DND-41 (cell line): ENCODE results near the gene PLXNC1.
A peak's percentile ranks its signal among the peaks of the same experiment; 100 is the strongest.

Source experiments
- ATAC-seq: fragments of 200-7000 bp; cut with Tn5 transposase; 3 replicates; pipeline ENCODE4 v1.9.1; 2021; ENCODE audit warnings: low read depth; ENCODE audit not compliant: insufficient read depth
- DNase-seq: peaks from one replicate; pipeline ENCODE4 v3.0.0-alpha.2; 2020
- H2AFZ ChIP-seq: 2 replicates; pipeline ENCODE4 v1.6.0; 2012; ENCODE audit warnings: low read depth, low read length
- H3K27ac ChIP-seq: 2 replicates; pipeline ENCODE4 v1.5.1; 2012; ENCODE audit warnings: low read length, inconsistent platforms
- H3K27me3 ChIP-seq: fragments of 200-600 bp; sonication (generic); 2 replicates; pipeline ENCODE4 v1.6.0; 2012; ENCODE audit warnings: low read length, mild to moderate bottlenecking, inconsistent platforms; ENCODE audit not compliant: insufficient read depth, poor library complexity
- H3K36me3 ChIP-seq: 2 replicates; pipeline ENCODE4 v1.5.1; 2012; ENCODE audit warnings: low read length, inconsistent platforms; ENCODE audit not compliant: insufficient read depth
- H3K4me1 ChIP-seq: 2 replicates; pipeline ENCODE4 v1.5.1; 2012; ENCODE audit warnings: mild to moderate bottlenecking, low read length; ENCODE audit not compliant: insufficient read depth
- H3K4me2 ChIP-seq: 2 replicates; pipeline ENCODE4 v1.6.0; 2012; ENCODE audit warnings: mild to moderate bottlenecking, moderate library complexity, low read length, inconsistent platforms; ENCODE audit not compliant: insufficient read depth
- H3K4me3 ChIP-seq, 2 experiments: fragments of 200-600 bp in 1 of 2; shearing (Covaris generic) in 1 of 2; 2 replicates each; pipeline ENCODE4 v1.5.1; 2012 to 2016; ENCODE audit warnings: inconsistent platforms in 2 of 2, low read length in 2 of 2, mild to moderate bottlenecking in 2 of 2, low read depth in 1 of 2, moderate library complexity in 1 of 2
- H3K79me2 ChIP-seq: 2 replicates; pipeline ENCODE4 v1.6.0; 2012; ENCODE audit warnings: low read length, inconsistent platforms; ENCODE audit not compliant: insufficient read depth
- H3K9ac ChIP-seq: 2 replicates; pipeline ENCODE4 v1.6.0; 2012; ENCODE audit warnings: low read depth, mild to moderate bottlenecking, inconsistent platforms, low read length, moderate library complexity
- H3K9me3 ChIP-seq: 2 replicates; pipeline ENCODE4 v1.5.1; 2012; ENCODE audit warnings: low read length, moderate library complexity, mild to moderate bottlenecking, inconsistent platforms; ENCODE audit not compliant: insufficient read depth, severe bottlenecking
- H4K20me1 ChIP-seq: 2 replicates; pipeline ENCODE4 v1.6.0; 2012; ENCODE audit warnings: low read length; ENCODE audit not compliant: insufficient read depth
- CTCF ChIP-seq: IDR thresholded peaks from 2 replicates; pipeline ENCODE4 v1.5.1; 2012; ENCODE audit warnings: borderline replicate concordance, low read length, moderate library complexity, mild to moderate bottlenecking; ENCODE audit not compliant: poor library complexity, severe bottlenecking; ENCODE audit errors: extremely low read depth
- EZH2 ChIP-seq: IDR thresholded peaks from 3 replicates; pipeline ENCODE4 v1.6.1; 2012; ENCODE audit warnings: borderline replicate concordance, low read depth, mild to moderate bottlenecking, moderate library complexity, low read length, inconsistent platforms; ENCODE audit not compliant: severe bottlenecking

Gene PLXNC1

GRCh38 chr12:94100211-94100627, 48.2 kb upstream of the PLXNC1 start:
- Histone ChIP-seq H2AFZ (no peak overlapping the region), H3K79me2 (no peaks in the 10 kb centered on the region; the same call in 1 of the 2 replicates), H3K36me3 (no peaks in the 10 kb centered on the region), H3K27ac (peak overlapping the region; percentile 84), H3K4me1 (peaks cover 45% of the 10 kb centered on the region), H3K9ac (peak overlapping the region; percentile 72), H3K9me3 (no peaks in the 10 kb centered on the region), H4K20me1 (no peaks in the 10 kb centered on the region), H3K4me3 (peak overlapping the region in 1 of 2 experiments; percentile 58; a peak in 2 of 4 replicates), H3K4me2 (peak overlapping the region; percentile 92), H3K27me3 (no peaks in the 10 kb centered on the region)
- TF ChIP-seq CTCF (no peak), EZH2 (no peak)
- peak; percentile 71 for DNase-seq
- peak; percentile 29 for ATAC-seq

GRCh38 chr12:94100990-94101737, 47.2 kb upstream of the PLXNC1 start:
- DNase-seq (peak; percentile 85), ATAC-seq (peak; percentile 61)
- peaks cover 45% of the 10 kb centered on the region for H3K4me1 ChIP-seq
- H3K9me3 ChIP-seq: no peaks in the 10 kb centered on the region
- H3K27ac ChIP-seq: peak overlapping the region; percentile 84
- peak overlapping the region; percentile 35 to 58 for H3K4me3 ChIP-seq
- H3K4me2 ChIP-seq: peak overlapping the region; percentile 92
- H3K27me3 ChIP-seq: no peaks in the 10 kb centered on the region
- H3K79me2 ChIP-seq: no peaks in the 10 kb centered on the region; the same call in 1 of the 2 replicates
- no peaks in the 10 kb centered on the region for H4K20me1 ChIP-seq
- H3K9ac ChIP-seq: peak overlapping the region; percentile 72
- peak; percentile 93 for TF ChIP-seq CTCF
- TF ChIP-seq EZH2: no peak
- peak overlapping the region; percentile 83 for H2AFZ ChIP-seq
- no peaks in the 10 kb centered on the region for H3K36me3 ChIP-seq

GRCh38 chr12:94101738-94102660, 46.4 kb upstream of the PLXNC1 start:
- H3K36me3 ChIP-seq: no peaks in the 10 kb centered on the region
- peak overlapping the region; percentile 72 for H3K9ac ChIP-seq
- DNase-seq: peak; percentile 91
- peak; percentile 60 for ATAC-seq
- peak overlapping the region; percentile 84 for H3K27ac ChIP-seq
- peaks cover 45% of the 10 kb centered on the region for H3K4me1 ChIP-seq
- H3K4me3 ChIP-seq: peak overlapping the region; percentile 35 to 58
- peak overlapping the region; percentile 83 for H2AFZ ChIP-seq
- H4K20me1 ChIP-seq: no peaks in the 10 kb centered on the region
- no peaks in the 10 kb centered on the region for H3K9me3 ChIP-seq
- no peaks in the 10 kb centered on the region; the same call in 1 of the 2 replicates for H3K79me2 ChIP-seq
- TF ChIP-seq EZH2: no peak
- peak; percentile 94 for TF ChIP-seq CTCF
- H3K4me2 ChIP-seq: peak overlapping the region; percentile 92
- H3K27me3 ChIP-seq: no peaks in the 10 kb centered on the region
